ENCODE measurements around the gene ARMC9. TPM values are rescaled to one million over a fixed set of nuclear protein-coding genes. Genes with fewer than 3 reads are reported as not detected.

Gene ARMC9
- total and polyA plus RNA-seq, 8 donors: 3.7 to 15.0 (median 8.1) TPM

- intact Hi-C loops (cut with DNase I): no loop called here
- Histone ChIP-seq H3K4me3 (no peak overlapping the region), H3K9me3 (no peaks in the 10 kb centered on the region), H3K27ac (no peak overlapping the region), H3K27me3 (no peaks in the 10 kb centered on the region), H3K36me3 (no peaks in the 10 kb centered on the region), H3K4me1 (peaks cover 0 to 6% (median 4%) of the 10 kb centered on the region in 3 donors)
- no peak for DNase-seq
- 96 to 97% methylated on average over 5 of the region's 6 CpGs for WGBS, 2 donors
- FAIRE-seq: no peak
- ATAC-seq: no peak
- TF ChIP-seq, protein P1, sequence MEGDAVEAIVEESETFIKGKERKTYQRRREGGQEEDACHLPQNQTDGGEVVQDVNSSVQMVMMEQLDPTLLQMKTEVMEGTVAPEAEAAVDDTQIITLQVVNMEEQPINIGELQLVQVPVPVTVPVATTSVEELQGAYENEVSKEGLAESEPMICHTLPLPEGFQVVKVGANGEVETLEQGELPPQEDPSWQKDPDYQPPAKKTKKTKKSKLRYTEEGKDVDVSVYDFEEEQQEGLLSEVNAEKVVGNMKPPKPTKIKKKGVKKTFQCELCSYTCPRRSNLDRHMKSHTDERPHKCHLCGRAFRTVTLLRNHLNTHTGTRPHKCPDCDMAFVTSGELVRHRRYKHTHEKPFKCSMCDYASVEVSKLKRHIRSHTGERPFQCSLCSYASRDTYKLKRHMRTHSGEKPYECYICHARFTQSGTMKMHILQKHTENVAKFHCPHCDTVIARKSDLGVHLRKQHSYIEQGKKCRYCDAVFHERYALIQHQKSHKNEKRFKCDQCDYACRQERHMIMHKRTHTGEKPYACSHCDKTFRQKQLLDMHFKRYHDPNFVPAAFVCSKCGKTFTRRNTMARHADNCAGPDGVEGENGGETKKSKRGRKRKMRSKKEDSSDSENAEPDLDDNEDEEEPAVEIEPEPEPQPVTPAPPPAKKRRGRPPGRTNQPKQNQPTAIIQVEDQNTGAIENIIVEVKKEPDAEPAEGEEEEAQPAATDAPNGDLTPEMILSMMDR (IDR thresholded peaks at IDR 0.05): no peak
Observed at GRCh38 chr2:231353469-231353868, 155.0 kb downstream of the ARMC9 start.

- FAIRE-seq (no peak), ATAC-seq (peak; percentile 25 to 57 (median 50)), DNase-seq (peak in 1 of 6 donors; percentile 54)
- Histone ChIP-seq H3K27me3 (no peaks in the 10 kb centered on the region), H3K9me3 (no peaks in the 10 kb centered on the region), H3K27ac (peak overlapping the region in 1 of 4 donors; percentile 33), H3K4me3 (no peak overlapping the region), H3K4me1 (peaks cover 0 to 6% (median 4%) of the 10 kb centered on the region in 3 donors), H3K36me3 (no peaks in the 10 kb centered on the region)
- TF ChIP-seq, protein P1 (IDR thresholded peaks at IDR 0.05): no peak
- 75 to 79% methylated on average over 28 of the region's 28 CpGs for WGBS, 2 donors
- intact Hi-C loops (cut with DNase I): no loop called here
Observed at GRCh38 chr2:231355508-231356465, 157.4 kb downstream of the ARMC9 start.

GRCh38 chr2:231356466-231356844 lies 158.0 kb downstream of the ARMC9 start:
- peak overlapping the region in 1 of 4 donors; percentile 33 for H3K27ac ChIP-seq
- peaks cover 0 to 6% (median 4%) of the 10 kb centered on the region in 3 donors for H3K4me1 ChIP-seq
- 33 to 36% methylated on average over 5 of the region's 5 CpGs for WGBS, 2 donors
- FAIRE-seq (no peak), ATAC-seq (peak; percentile 75 to 85 (median 78)), DNase-seq (peak in 3 of 6 donors; percentile 28 to 54 (median 44))
- no peaks in the 10 kb centered on the region for H3K27me3 ChIP-seq
- H3K9me3 ChIP-seq: no peaks in the 10 kb centered on the region
- no peaks in the 10 kb centered on the region for H3K36me3 ChIP-seq
- no peak overlapping the region for H3K4me3 ChIP-seq
- TF ChIP-seq, protein P1 (IDR thresholded peaks at IDR 0.05): no peak
- intact Hi-C loops (cut with DNase I): no loop called here

- peak in 1 of 6 donors; percentile 23 for DNase-seq
- WGBS, 2 donors: 95 to 96% methylated on average over 7 of the region's 7 CpGs
- Histone ChIP-seq H3K4me1 (peaks cover 0 to 6% (median 4%) of the 10 kb centered on the region in 3 donors), H3K27me3 (no peaks in the 10 kb centered on the region), H3K27ac (peak overlapping the region in 1 of 4 donors; percentile 33), H3K36me3 (no peaks in the 10 kb centered on the region), H3K9me3 (no peaks in the 10 kb centered on the region), H3K4me3 (no peak overlapping the region)
- TF ChIP-seq, protein P1 (IDR thresholded peaks at IDR 0.05): no peak
- no peak for ATAC-seq
- no peak for FAIRE-seq
- intact Hi-C loops (cut with DNase I): no loop called here
Observed at GRCh38 chr2:231357048-231357447, 158.6 kb downstream of the ARMC9 start.

DNA sequence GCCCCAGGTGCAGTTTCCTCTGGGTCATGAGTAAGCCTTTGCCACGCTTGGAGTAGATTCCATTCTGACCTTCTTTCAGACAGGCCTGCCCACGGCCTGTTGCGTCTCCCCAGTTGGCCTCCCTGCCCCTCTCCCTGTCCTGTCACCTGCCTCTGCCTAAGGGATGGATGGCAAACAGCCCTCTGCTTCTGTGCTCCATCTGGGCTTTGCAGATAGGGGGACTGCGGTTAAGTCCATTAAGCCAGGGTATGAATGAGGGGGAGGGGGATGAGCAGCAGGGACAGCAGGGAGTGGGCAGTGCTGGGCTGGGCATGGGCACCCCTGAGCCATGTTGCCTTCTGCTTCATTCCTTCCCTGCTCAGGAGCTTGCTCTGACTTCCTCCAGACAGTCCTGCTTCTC lies 159.5 kb downstream of the ARMC9 start:
- intact Hi-C loops (cut with DNase I): no loop called here
- 95% methylated on average over 4 of the region's 4 CpGs for WGBS, 2 donors
- TF ChIP-seq, protein P1 (IDR thresholded peaks at IDR 0.05): no peak
- Histone ChIP-seq H3K36me3 (no peaks in the 10 kb centered on the region), H3K4me1 (peaks cover 0 to 6% (median 4%) of the 10 kb centered on the region in 3 donors), H3K27me3 (no peaks in the 10 kb centered on the region), H3K9me3 (no peaks in the 10 kb centered on the region), H3K4me3 (no peak overlapping the region), H3K27ac (no peak overlapping the region)
- FAIRE-seq (no peak), ATAC-seq (no peak), DNase-seq (peak in 1 of 6 donors; percentile 21)
